ENCODE data around the gene NDUFS6. TPM values are rescaled to one million over a fixed set of nuclear protein-coding genes. Genes with fewer than 3 reads are reported as not detected.

The NDUFS6 gene
- total and polyA plus RNA-seq, 5 donors from 2014 or later = 21.6 to 98.7 (median 74.6) TPM

- H3K27me3 ChIP-seq (ENCODE audit: control insufficient read depth, insufficient read depth, low read length) = no peaks in the 10 kb centered on the region
- DNase-seq = no peak
- H3K4me3 ChIP-seq (ENCODE audit: low read depth, low read length) = no peak overlapping the region
- H3K4me1 ChIP-seq (ENCODE audit: control insufficient read depth, insufficient read depth, low read length, poor library complexity, severe bottlenecking) = no peaks in the 10 kb centered on the region
- Mint-ChIP-seq H3K9me3 (no peaks in the 10 kb centered on the region), H3K27me3 (no peaks in the 10 kb centered on the region), H3K27ac (no peak overlapping the region), H3K4me3 (no peak overlapping the region), H3K4me1 (peaks cover 0 to 4% (median 2%) of the 10 kb centered on the region in 4 donors), H3K36me3 (peaks cover 78% of the 10 kb centered on the region)
- H3K27ac ChIP-seq (ENCODE audit: insufficient read depth, low read length, poor library complexity, severe bottlenecking) = no peak overlapping the region
- no peaks in the 10 kb centered on the region for H3K9me3 ChIP-seq (ENCODE audit: control insufficient read depth in 2 of 2, low read length in 2 of 2)
- ATAC-seq (ENCODE audit: low read depth in 2 of 2) = no peak
- H3K36me3 ChIP-seq (ENCODE audit: control insufficient read depth, insufficient read depth, low read length) = peaks cover 83% of the 10 kb centered on the region
Observed at GRCh38 chr5:1818784-1819183, 17.6 kb downstream of the NDUFS6 start.

GRCh38 chr5:1819458-1819857 is 18.3 kb downstream of the NDUFS6 start:
- Histone ChIP-seq H3K9me3 (ENCODE audit: control insufficient read depth in 2 of 2, low read length in 2 of 2) (no peaks in the 10 kb centered on the region), H3K36me3 (ENCODE audit: control insufficient read depth, insufficient read depth, low read length) (peaks cover 76% of the 10 kb centered on the region), H3K27me3 (ENCODE audit: control insufficient read depth, insufficient read depth, low read length) (no peaks in the 10 kb centered on the region), H3K27ac (ENCODE audit: insufficient read depth, low read length, poor library complexity, severe bottlenecking) (no peak overlapping the region), H3K4me1 (ENCODE audit: control insufficient read depth, insufficient read depth, low read length, poor library complexity, severe bottlenecking) (no peaks in the 10 kb centered on the region), H3K4me3 (ENCODE audit: low read depth, low read length) (no peak overlapping the region)
- peak overlapping the region in 1 of 3 donors; percentile 68 for H3K27ac Mint-ChIP-seq
- ATAC-seq (ENCODE audit: low read depth in 2 of 2) (no peak), DNase-seq (no peak)
- H3K4me3 Mint-ChIP-seq = no peak overlapping the region
- no peaks in the 10 kb centered on the region for H3K9me3 Mint-ChIP-seq
- H3K4me1 Mint-ChIP-seq = peaks cover 0 to 4% (median 2%) of the 10 kb centered on the region in 4 donors
- H3K36me3 Mint-ChIP-seq = peaks cover 72% of the 10 kb centered on the region
- H3K27me3 Mint-ChIP-seq = no peaks in the 10 kb centered on the region

DNA sequence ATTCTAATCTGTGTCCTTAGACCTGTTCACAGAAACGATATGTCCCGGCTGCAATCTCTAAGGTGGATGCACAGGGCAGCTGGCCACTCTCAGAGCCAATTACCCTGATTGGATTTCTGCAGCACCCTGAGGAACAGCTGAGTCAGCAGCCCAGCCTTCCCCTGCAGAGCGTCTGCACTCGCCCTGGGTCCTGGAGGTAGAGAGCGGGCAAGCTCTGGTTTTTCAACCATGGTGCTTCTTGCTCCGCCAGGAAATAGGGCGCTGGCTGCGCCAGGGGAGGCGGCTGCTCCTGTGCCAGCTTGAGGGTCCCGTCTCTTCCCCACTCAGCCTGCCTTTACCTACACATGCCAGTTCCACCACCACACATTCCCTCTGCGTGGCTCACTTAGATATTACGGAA is 19.2 kb downstream of the NDUFS6 start:
- Mint-ChIP-seq H3K9me3 (no peaks in the 10 kb centered on the region), H3K4me1 (peaks cover 0 to 4% (median 2%) of the 10 kb centered on the region in 4 donors), H3K36me3 (peaks cover 62% of the 10 kb centered on the region), H3K27me3 (no peaks in the 10 kb centered on the region), H3K4me3 (no peak overlapping the region), H3K27ac (no peak overlapping the region)
- Histone ChIP-seq H3K4me1 (ENCODE audit: control insufficient read depth, insufficient read depth, low read length, poor library complexity, severe bottlenecking) (no peaks in the 10 kb centered on the region), H3K36me3 (ENCODE audit: control insufficient read depth, insufficient read depth, low read length) (peaks cover 67% of the 10 kb centered on the region), H3K27me3 (ENCODE audit: control insufficient read depth, insufficient read depth, low read length) (no peaks in the 10 kb centered on the region), H3K9me3 (ENCODE audit: control insufficient read depth in 2 of 2, low read length in 2 of 2) (no peaks in the 10 kb centered on the region), H3K27ac (ENCODE audit: insufficient read depth, low read length, poor library complexity, severe bottlenecking) (no peak overlapping the region), H3K4me3 (ENCODE audit: low read depth, low read length) (no peak overlapping the region)
- DNase-seq = no peak
- no peak for ATAC-seq (ENCODE audit: low read depth in 2 of 2)

- no peaks in the 10 kb centered on the region for H3K9me3 ChIP-seq (ENCODE audit: control insufficient read depth in 2 of 2, low read length in 2 of 2)
- no peak for ATAC-seq (ENCODE audit: low read depth in 2 of 2)
- no peaks in the 10 kb centered on the region for H3K4me1 ChIP-seq (ENCODE audit: control insufficient read depth, insufficient read depth, low read length, poor library complexity, severe bottlenecking)
- H3K27ac ChIP-seq (ENCODE audit: insufficient read depth, low read length, poor library complexity, severe bottlenecking) = no peak overlapping the region
- H3K4me3 ChIP-seq (ENCODE audit: low read depth, low read length) = no peak overlapping the region
- DNase-seq = no peak
- H3K36me3 ChIP-seq (ENCODE audit: control insufficient read depth, insufficient read depth, low read length) = peaks cover 61% of the 10 kb centered on the region
- H3K4me1 Mint-ChIP-seq = peaks cover 0 to 4% (median under 1%) of the 10 kb centered on the region in 4 donors
- H3K27ac Mint-ChIP-seq = no peak overlapping the region
- H3K27me3 Mint-ChIP-seq = no peaks in the 10 kb centered on the region
- no peak overlapping the region for H3K4me3 Mint-ChIP-seq
- H3K27me3 ChIP-seq (ENCODE audit: control insufficient read depth, insufficient read depth, low read length) = no peaks in the 10 kb centered on the region
- H3K36me3 Mint-ChIP-seq = peaks cover 57% of the 10 kb centered on the region
- H3K9me3 Mint-ChIP-seq = no peaks in the 10 kb centered on the region
Observed at GRCh38 chr5:1820926-1821325, 19.7 kb downstream of the NDUFS6 start.

DNA sequence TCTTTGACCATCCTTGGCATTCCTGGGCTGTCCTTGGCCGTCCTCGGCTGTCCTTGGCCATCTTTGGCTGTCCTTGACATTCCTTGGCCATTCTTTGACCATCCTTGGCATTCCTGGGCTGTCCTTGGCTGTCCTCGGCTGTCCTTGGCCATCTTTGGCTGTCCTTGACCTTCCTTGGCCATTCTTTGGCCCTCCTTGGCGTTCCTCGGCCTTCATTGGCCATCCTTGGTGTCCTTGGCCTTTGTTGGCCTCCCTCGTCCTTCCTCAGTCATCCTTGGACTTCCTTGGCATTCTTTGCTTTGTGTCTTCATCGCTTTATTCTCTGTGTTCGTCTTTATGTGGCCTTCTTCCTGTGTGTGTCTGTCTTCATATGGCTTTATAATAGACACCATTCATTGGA is 20.7 kb downstream of the NDUFS6 start:
- no peaks in the 10 kb centered on the region for H3K27me3 Mint-ChIP-seq
- no peaks in the 10 kb centered on the region for H3K9me3 Mint-ChIP-seq
- Histone ChIP-seq H3K36me3 (ENCODE audit: control insufficient read depth, insufficient read depth, low read length) (peaks cover 55% of the 10 kb centered on the region), H3K4me1 (ENCODE audit: control insufficient read depth, insufficient read depth, low read length, poor library complexity, severe bottlenecking) (no peaks in the 10 kb centered on the region), H3K27ac (ENCODE audit: insufficient read depth, low read length, poor library complexity, severe bottlenecking) (no peak overlapping the region), H3K9me3 (ENCODE audit: control insufficient read depth in 2 of 2, low read length in 2 of 2) (no peaks in the 10 kb centered on the region), H3K27me3 (ENCODE audit: control insufficient read depth, insufficient read depth, low read length) (no peaks in the 10 kb centered on the region), H3K4me3 (ENCODE audit: low read depth, low read length) (no peak overlapping the region)
- no peak overlapping the region for H3K4me3 Mint-ChIP-seq
- peaks cover 53% of the 10 kb centered on the region for H3K36me3 Mint-ChIP-seq
- peak overlapping the region in 1 of 3 donors; percentile 30 for H3K27ac Mint-ChIP-seq
- H3K4me1 Mint-ChIP-seq = peaks cover 0 to 4% (median 0%) of the 10 kb centered on the region in 4 donors
- no peak for ATAC-seq (ENCODE audit: low read depth in 2 of 2)
- DNase-seq = no peak

GRCh38 chr5:1823381-1824034 is 22.3 kb downstream of the NDUFS6 start:
- Mint-ChIP-seq H3K36me3 (peaks cover 44% of the 10 kb centered on the region), H3K4me3 (no peak overlapping the region), H3K4me1 (peaks cover 0 to 4% (median 2%) of the 10 kb centered on the region in 4 donors), H3K27me3 (no peaks in the 10 kb centered on the region), H3K9me3 (no peaks in the 10 kb centered on the region), H3K27ac (no peak overlapping the region)
- no peaks in the 10 kb centered on the region for H3K9me3 ChIP-seq (ENCODE audit: control insufficient read depth in 2 of 2, low read length in 2 of 2)
- ATAC-seq (ENCODE audit: low read depth in 2 of 2) (no peak), DNase-seq (no peak)
- peaks cover 40% of the 10 kb centered on the region for H3K36me3 ChIP-seq (ENCODE audit: control insufficient read depth, insufficient read depth, low read length)
- H3K4me3 ChIP-seq (ENCODE audit: low read depth, low read length) = no peak overlapping the region
- no peak overlapping the region for H3K27ac ChIP-seq (ENCODE audit: insufficient read depth, low read length, poor library complexity, severe bottlenecking)
- no peaks in the 10 kb centered on the region for H3K4me1 ChIP-seq (ENCODE audit: control insufficient read depth, insufficient read depth, low read length, poor library complexity, severe bottlenecking)
- no peaks in the 10 kb centered on the region for H3K27me3 ChIP-seq (ENCODE audit: control insufficient read depth, insufficient read depth, low read length)

- H3K36me3 ChIP-seq (ENCODE audit: control insufficient read depth, insufficient read depth, low read length) = peaks cover 32% of the 10 kb centered on the region
- Mint-ChIP-seq H3K36me3 (peaks cover 36% of the 10 kb centered on the region), H3K4me3 (no peak overlapping the region), H3K4me1 (peaks cover 0 to 4% (median under 1%) of the 10 kb centered on the region in 4 donors), H3K9me3 (no peaks in the 10 kb centered on the region), H3K27me3 (no peaks in the 10 kb centered on the region), H3K27ac (no peak overlapping the region)
- ATAC-seq (ENCODE audit: low read depth in 2 of 2) = no peak
- no peaks in the 10 kb centered on the region for H3K4me1 ChIP-seq (ENCODE audit: control insufficient read depth, insufficient read depth, low read length, poor library complexity, severe bottlenecking)
- H3K27ac ChIP-seq (ENCODE audit: insufficient read depth, low read length, poor library complexity, severe bottlenecking) = no peak overlapping the region
- no peak for DNase-seq
- no peaks in the 10 kb centered on the region for H3K9me3 ChIP-seq (ENCODE audit: control insufficient read depth in 2 of 2, low read length in 2 of 2)
- H3K27me3 ChIP-seq (ENCODE audit: control insufficient read depth, insufficient read depth, low read length) = no peaks in the 10 kb centered on the region
- H3K4me3 ChIP-seq (ENCODE audit: low read depth, low read length) = no peak overlapping the region
Observed at GRCh38 chr5:1824109-1824821, 23.1 kb downstream of the NDUFS6 start.
